WTC11 (cell line): ENCODE measurements around the gene NELL1. TPM values are rescaled to one million over a fixed set of nuclear protein-coding genes. Genes with fewer than 3 reads are reported as not detected.

Source experiments
- ATAC-seq: fragments of 200-7000 bp; cut with Tn5 transposase; 2 replicates; pipeline ENCODE4 v1.10.0; 2021; ENCODE audit warnings: mild to moderate bottlenecking, moderate library complexity
- CTCF ChIA-PET: fragments of 300-600 bp; sonication (Branson Sonifier 250); formaldehyde crosslinking; loops from one replicate; lab custom pipeline; 2021; ENCODE audit warnings: antibody characterized with exemption; lab: Charles Lee
- POLR2A ChIA-PET: fragments of 350-600 bp; sonication (Branson Sonifier 250); formaldehyde crosslinking; loops from one replicate; lab custom pipeline; 2021; ENCODE audit warnings: antibody characterized with exemption; lab: Charles Lee
- DNase-seq: peaks from one replicate; pipeline ENCODE4 v3.0.0; 2021; ENCODE audit warnings: low spot score
- H3K27ac Mint-ChIP-seq: 2 replicates; pipeline ENCODE4 v1.8.0; 2021; ENCODE audit warnings: mixed read lengths
- H3K27me3 Mint-ChIP-seq: 2 replicates; pipeline ENCODE4 v1.8.0; 2021; ENCODE audit warnings: low read depth, mild to moderate bottlenecking, moderate library complexity, mixed read lengths
- H3K36me3 Mint-ChIP-seq: 2 replicates; pipeline ENCODE4 v1.8.0; 2021; ENCODE audit warnings: mixed read lengths
- H3K4me1 Mint-ChIP-seq: 2 replicates; pipeline ENCODE4 v1.8.0; 2022; ENCODE audit warnings: mixed read lengths
- H3K4me3 Mint-ChIP-seq: 2 replicates; pipeline ENCODE4 v1.8.0; 2021; ENCODE audit warnings: mild to moderate bottlenecking, moderate library complexity, mixed read lengths
- H3K9me3 Mint-ChIP-seq: 2 replicates; pipeline ENCODE4 v1.8.0; 2021; ENCODE audit warnings: mixed read lengths
- ATF3 ChIP-seq: sonication (generic); formaldehyde crosslinking; conservative IDR thresholded peaks from 2 replicates; pipeline ENCODE4 v1.8.1; 2022; ENCODE audit warnings: mild to moderate bottlenecking, missing genetic modification reagents
- HMGA2 ChIP-seq: fragments of 250-450 bp; sonication (Bioruptor Pico); IDR thresholded peaks from 2 replicates; pipeline ENCODE4 v1.4.0; 2021; ENCODE audit warnings: mild to moderate bottlenecking, moderate library complexity
- IRF2 ChIP-seq: sonication (generic); formaldehyde crosslinking; IDR thresholded peaks from 2 replicates; pipeline ENCODE4 v1.8.0; 2022; ENCODE audit warnings: low read depth, missing genetic modification reagents, borderline replicate concordance
- JUN ChIP-seq: sonication (generic); formaldehyde crosslinking; IDR thresholded peaks from 2 replicates; pipeline ENCODE4 v1.8.0; 2023; ENCODE audit warnings: mild to moderate bottlenecking, missing genetic modification reagents
- NFATC4 ChIP-seq: fragments of 250-450 bp; sonication (Bioruptor Pico); IDR thresholded peaks from 2 replicates; pipeline ENCODE4 v1.9.0; 2021; ENCODE audit warnings: mild to moderate bottlenecking
- NFE2L1 ChIP-seq: sonication (generic); formaldehyde crosslinking; IDR thresholded peaks from 2 replicates; pipeline ENCODE4 v1.8.1; 2023; ENCODE audit warnings: missing genetic modification reagents
- NR2C2 ChIP-seq: sonication (generic); formaldehyde crosslinking; IDR thresholded peaks from 2 replicates; pipeline ENCODE4 v1.8.0; 2022; ENCODE audit warnings: mild to moderate bottlenecking, missing genetic modification reagents
- SOX15 ChIP-seq: fragments of 250-450 bp; sonication (Bioruptor Pico); IDR thresholded peaks from 2 replicates; pipeline ENCODE4 v1.9.0; 2021; ENCODE audit warnings: mild to moderate bottlenecking
- ZBTB21 ChIP-seq: sonication (generic); formaldehyde crosslinking; IDR thresholded peaks from 2 replicates; pipeline ENCODE4 v1.8.1; 2023; ENCODE audit warnings: mild to moderate bottlenecking, missing genetic modification reagents, borderline replicate concordance
- ZBTB43 ChIP-seq: sonication (generic); formaldehyde crosslinking; IDR thresholded peaks from 2 replicates; pipeline ENCODE4 v1.8.1; 2023; ENCODE audit warnings: mild to moderate bottlenecking, missing genetic modification reagents
- ZNF138 ChIP-seq: sonication (generic); formaldehyde crosslinking; conservative IDR thresholded peaks from 2 replicates; pipeline ENCODE4 v1.8.1; 2022; ENCODE audit warnings: mild to moderate bottlenecking, moderate library complexity, missing genetic modification reagents
- ZNF263 ChIP-seq: sonication (generic); formaldehyde crosslinking; IDR thresholded peaks from 2 replicates; pipeline ENCODE4 v1.8.1; 2022; ENCODE audit warnings: low read depth, mild to moderate bottlenecking, moderate library complexity, missing genetic modification reagents
- ZNF423 ChIP-seq: fragments of 250-450 bp; sonication (Bioruptor Pico); IDR thresholded peaks from 2 replicates; pipeline ENCODE4 v2.1.2; 2022; ENCODE audit warnings: mild to moderate bottlenecking, moderate library complexity
- ZNF532 ChIP-seq: fragments of 250-450 bp; sonication (Bioruptor Pico); IDR thresholded peaks from 2 replicates; pipeline ENCODE4 v1.9.0; 2021; ENCODE audit warnings: mild to moderate bottlenecking, borderline replicate concordance
- total RNA-seq: library from RNA; stranded (reverse); gene quantifications from 3 replicates; pipeline ENCODE4 v1.2.3, GENCODE V29; 2021
- TF ChIP-seq, protein P1 (sequence below): fragments of 200-600 bp; IDR thresholded peaks from 2 replicates; pipeline ENCODE4 v1.8.0; 2022; ENCODE audit warnings: antibody characterized with exemption
- TF ChIP-seq, protein P2 (sequence below): sonication (generic); formaldehyde crosslinking; IDR thresholded peaks from 2 replicates; pipeline ENCODE4 v1.8.0; 2023; ENCODE audit warnings: missing genetic modification reagents, mild to moderate bottlenecking, borderline replicate concordance
- TF ChIP-seq, protein P3 (sequence below): sonication (generic); formaldehyde crosslinking; IDR thresholded peaks from 2 replicates; pipeline ENCODE4 v1.8.1; 2022; ENCODE audit warnings: low read depth, missing genetic modification reagents, borderline replicate concordance
- TF ChIP-seq, protein P4 (sequence below): sonication (generic); formaldehyde crosslinking; IDR thresholded peaks from 2 replicates; pipeline ENCODE4 v1.8.0; 2023; ENCODE audit warnings: missing genetic modification reagents

The NELL1 gene
- total RNA-seq, 1 experiment from 2014 or later: 1.8 TPM

DNA sequence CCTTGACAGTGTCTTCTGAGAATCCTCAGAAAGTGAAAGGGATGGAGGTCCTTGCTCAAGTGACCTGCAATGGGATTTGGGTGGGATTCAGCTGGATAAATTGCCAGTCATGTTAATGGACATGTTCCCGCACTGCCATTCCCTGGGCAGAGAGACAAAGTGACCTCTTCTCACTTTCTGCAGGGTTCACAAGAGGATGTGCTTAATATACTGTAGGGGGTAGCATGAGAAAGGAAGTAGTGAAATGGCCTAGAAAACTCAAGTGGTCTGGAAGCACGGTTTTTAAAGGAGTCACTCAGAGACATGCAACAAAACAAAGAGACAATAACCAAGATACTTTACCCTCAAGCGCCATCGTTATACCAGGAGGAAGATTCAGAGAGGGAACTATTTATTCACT lies 70.2 kb downstream of the NELL1 start (continued):
- TF ChIP-seq ZNF532 (CRISPR knock-in tag): no peak
- TF ChIP-seq ATF3 (CRISPR knock-in tag): no peak
- no peak for TF ChIP-seq ZBTB21 (CRISPR knock-in tag)
- TF ChIP-seq NFATC4 (CRISPR knock-in tag): no peak
- no peak for TF ChIP-seq ZNF138 (CRISPR knock-in tag)
- no peak for TF ChIP-seq HMGA2 (CRISPR knock-in tag)
- no peak for TF ChIP-seq ZNF423 (CRISPR knock-in tag)
- TF ChIP-seq SOX15 (CRISPR knock-in tag): no peak
- TF ChIP-seq IRF2: no peak

DNA sequence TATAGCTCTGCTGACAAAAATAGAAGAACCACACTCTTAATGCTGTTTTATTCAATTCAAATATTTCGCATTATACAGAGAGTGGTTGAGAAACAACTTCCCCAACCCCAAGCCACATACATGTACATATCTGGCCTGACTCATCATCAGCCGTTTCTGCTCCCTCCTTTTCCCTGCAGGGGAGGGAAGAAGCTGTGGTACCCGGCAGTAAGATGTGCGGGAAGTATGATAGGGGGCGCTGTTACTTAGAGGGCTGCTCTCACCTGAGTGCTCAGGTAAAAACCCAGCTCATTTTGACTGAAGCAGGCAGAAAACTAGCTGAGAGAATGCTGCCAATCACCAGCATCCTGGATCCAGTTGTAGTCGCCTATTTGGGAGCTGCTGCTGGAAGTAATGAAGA lies 85.5 kb downstream of the NELL1 start:
- Mint-ChIP-seq H3K4me3 (no peak overlapping the region), H3K4me1 (no peaks in the 10 kb centered on the region), H3K9me3 (peaks cover 4% of the 10 kb centered on the region; the same call in 1 of the 2 replicates), H3K27ac (no peak overlapping the region), H3K27me3 (no peaks in the 10 kb centered on the region), H3K36me3 (no peaks in the 10 kb centered on the region)
- peak; percentile 52 for DNase-seq
- peak; percentile 99 for ATAC-seq
- no peak for TF ChIP-seq NR2C2 (CRISPR knock-in tag)
- TF ChIP-seq, protein P1, sequence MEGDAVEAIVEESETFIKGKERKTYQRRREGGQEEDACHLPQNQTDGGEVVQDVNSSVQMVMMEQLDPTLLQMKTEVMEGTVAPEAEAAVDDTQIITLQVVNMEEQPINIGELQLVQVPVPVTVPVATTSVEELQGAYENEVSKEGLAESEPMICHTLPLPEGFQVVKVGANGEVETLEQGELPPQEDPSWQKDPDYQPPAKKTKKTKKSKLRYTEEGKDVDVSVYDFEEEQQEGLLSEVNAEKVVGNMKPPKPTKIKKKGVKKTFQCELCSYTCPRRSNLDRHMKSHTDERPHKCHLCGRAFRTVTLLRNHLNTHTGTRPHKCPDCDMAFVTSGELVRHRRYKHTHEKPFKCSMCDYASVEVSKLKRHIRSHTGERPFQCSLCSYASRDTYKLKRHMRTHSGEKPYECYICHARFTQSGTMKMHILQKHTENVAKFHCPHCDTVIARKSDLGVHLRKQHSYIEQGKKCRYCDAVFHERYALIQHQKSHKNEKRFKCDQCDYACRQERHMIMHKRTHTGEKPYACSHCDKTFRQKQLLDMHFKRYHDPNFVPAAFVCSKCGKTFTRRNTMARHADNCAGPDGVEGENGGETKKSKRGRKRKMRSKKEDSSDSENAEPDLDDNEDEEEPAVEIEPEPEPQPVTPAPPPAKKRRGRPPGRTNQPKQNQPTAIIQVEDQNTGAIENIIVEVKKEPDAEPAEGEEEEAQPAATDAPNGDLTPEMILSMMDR: peak; percentile 72
- no peak for TF ChIP-seq ZNF263 (CRISPR knock-in tag)
- CTCF ChIA-PET: interaction anchor here (0.6 to 2.0 kb wide), 45 partner anchors 9 to 757 kb away, joined by 3 to 15 read pairs (median 4); no protein-coding TSS in a partner anchor
- POLR2A ChIA-PET: interaction anchor here (0.7 kb wide), 1 partner anchor 16 kb away, joined by 4 read pairs; no protein-coding TSS in a partner anchor

DNA sequence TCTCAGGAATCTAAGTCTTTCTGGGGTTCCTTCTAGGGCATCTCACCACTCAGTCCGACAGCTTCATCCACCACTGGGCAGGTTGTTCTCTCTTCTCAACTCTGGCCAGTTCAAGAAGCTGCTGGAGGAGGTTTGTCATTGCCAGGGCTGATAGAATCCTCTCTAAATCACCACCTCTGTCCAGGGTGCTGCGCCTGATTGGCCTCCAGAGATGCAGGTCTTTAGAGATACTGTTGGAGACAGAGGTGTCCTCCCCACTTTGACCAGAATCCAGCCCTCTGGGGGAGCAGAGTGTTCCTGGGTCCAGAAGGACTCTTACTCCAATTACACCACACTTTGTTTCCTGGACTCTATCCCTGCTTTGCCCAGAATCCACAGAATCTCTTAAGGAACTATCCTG lies 90.2 kb downstream of the NELL1 start:
- ChIA-PET POLR2A (interaction anchor here (1.4 kb wide), 1 partner anchor 9 kb away, joined by 3 read pairs; no protein-coding TSS in a partner anchor), CTCF (no interaction called here)
- H3K4me3 Mint-ChIP-seq: no peak overlapping the region
- H3K9me3 Mint-ChIP-seq: no peaks in the 10 kb centered on the region
- ATAC-seq (no peak), DNase-seq (no peak)
- H3K27ac Mint-ChIP-seq: no peak overlapping the region
- 0 out of 2 replicates have a peak, but pooled peaks cover 1% of the 10 kb centered on the region for H3K4me1 Mint-ChIP-seq
- no peaks in the 10 kb centered on the region for H3K27me3 Mint-ChIP-seq
- no peaks in the 10 kb centered on the region for H3K36me3 Mint-ChIP-seq
- TF ChIP-seq NFE2L1 (CRISPR knock-in tag): no peak
- TF ChIP-seq JUN (CRISPR knock-in tag): no peak
- TF ChIP-seq, protein P2, sequence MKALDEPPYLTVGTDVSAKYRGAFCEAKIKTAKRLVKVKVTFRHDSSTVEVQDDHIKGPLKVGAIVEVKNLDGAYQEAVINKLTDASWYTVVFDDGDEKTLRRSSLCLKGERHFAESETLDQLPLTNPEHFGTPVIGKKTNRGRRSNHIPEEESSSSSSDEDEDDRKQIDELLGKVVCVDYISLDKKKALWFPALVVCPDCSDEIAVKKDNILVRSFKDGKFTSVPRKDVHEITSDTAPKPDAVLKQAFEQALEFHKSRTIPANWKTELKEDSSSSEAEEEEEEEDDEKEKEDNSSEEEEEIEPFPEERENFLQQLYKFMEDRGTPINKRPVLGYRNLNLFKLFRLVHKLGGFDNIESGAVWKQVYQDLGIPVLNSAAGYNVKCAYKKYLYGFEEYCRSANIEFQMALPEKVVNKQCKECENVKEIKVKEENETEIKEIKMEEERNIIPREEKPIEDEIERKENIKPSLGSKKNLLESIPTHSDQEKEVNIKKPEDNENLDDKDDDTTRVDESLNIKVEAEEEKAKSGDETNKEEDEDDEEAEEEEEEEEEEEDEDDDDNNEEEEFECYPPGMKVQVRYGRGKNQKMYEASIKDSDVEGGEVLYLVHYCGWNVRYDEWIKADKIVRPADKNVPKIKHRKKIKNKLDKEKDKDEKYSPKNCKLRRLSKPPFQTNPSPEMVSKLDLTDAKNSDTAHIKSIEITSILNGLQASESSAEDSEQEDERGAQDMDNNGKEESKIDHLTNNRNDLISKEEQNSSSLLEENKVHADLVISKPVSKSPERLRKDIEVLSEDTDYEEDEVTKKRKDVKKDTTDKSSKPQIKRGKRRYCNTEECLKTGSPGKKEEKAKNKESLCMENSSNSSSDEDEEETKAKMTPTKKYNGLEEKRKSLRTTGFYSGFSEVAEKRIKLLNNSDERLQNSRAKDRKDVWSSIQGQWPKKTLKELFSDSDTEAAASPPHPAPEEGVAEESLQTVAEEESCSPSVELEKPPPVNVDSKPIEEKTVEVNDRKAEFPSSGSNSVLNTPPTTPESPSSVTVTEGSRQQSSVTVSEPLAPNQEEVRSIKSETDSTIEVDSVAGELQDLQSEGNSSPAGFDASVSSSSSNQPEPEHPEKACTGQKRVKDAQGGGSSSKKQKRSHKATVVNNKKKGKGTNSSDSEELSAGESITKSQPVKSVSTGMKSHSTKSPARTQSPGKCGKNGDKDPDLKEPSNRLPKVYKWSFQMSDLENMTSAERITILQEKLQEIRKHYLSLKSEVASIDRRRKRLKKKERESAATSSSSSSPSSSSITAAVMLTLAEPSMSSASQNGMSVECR (CRISPR knock-in tag): no peak
- no peak for TF ChIP-seq ZBTB43
- TF ChIP-seq, protein P3, sequence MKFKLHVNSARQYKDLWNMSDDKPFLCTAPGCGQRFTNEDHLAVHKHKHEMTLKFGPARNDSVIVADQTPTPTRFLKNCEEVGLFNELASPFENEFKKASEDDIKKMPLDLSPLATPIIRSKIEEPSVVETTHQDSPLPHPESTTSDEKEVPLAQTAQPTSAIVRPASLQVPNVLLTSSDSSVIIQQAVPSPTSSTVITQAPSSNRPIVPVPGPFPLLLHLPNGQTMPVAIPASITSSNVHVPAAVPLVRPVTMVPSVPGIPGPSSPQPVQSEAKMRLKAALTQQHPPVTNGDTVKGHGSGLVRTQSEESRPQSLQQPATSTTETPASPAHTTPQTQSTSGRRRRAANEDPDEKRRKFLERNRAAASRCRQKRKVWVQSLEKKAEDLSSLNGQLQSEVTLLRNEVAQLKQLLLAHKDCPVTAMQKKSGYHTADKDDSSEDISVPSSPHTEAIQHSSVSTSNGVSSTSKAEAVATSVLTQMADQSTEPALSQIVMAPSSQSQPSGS (CRISPR knock-in tag): no peak
- TF ChIP-seq, protein P4, sequence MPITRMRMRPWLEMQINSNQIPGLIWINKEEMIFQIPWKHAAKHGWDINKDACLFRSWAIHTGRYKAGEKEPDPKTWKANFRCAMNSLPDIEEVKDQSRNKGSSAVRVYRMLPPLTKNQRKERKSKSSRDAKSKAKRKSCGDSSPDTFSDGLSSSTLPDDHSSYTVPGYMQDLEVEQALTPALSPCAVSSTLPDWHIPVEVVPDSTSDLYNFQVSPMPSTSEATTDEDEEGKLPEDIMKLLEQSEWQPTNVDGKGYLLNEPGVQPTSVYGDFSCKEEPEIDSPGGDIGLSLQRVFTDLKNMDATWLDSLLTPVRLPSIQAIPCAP (CRISPR knock-in tag): no peak
